Hepatocyte (in vitro differentiated cells): Measurements from ENCODE around the gene TK2. TPM values are rescaled to one million over a fixed set of nuclear protein-coding genes. Genes with fewer than 3 reads are reported as not detected.
"Not testable (repeated sequence)": the region's sequence is repeated elsewhere in the genome, so short reads cannot be mapped to it uniquely, and the experiment has no call there.

ENCODE experiments used
- DNase-seq: peaks from one replicate; pipeline ENCODE4 v3.0.0-alpha.2; 2016; ENCODE audit warnings: low spot score
- H2AFZ ChIP-seq: fragments of 200-600 bp; sonication (generic); 2 replicates; pipeline ENCODE4 v1.6.0; 2016; ENCODE audit warnings: antibody characterized with exemption, mild to moderate bottlenecking
- H3K27ac ChIP-seq: fragments of 200-600 bp; sonication (generic); 2 replicates; pipeline ENCODE4 v1.5.1; 2016; ENCODE audit warnings: mild to moderate bottlenecking
- H3K27me3 ChIP-seq: fragments of 200-600 bp; sonication (generic); 2 replicates; pipeline ENCODE4 v1.6.1; 2016
- H3K36me3 ChIP-seq: fragments of 200-600 bp; sonication (generic); replicated peaks from 2 replicates; pipeline ENCODE4 v1.5.1; 2016; ENCODE audit warnings: low read depth; ENCODE audit not compliant: insufficient read depth
- H3K4me1 ChIP-seq: fragments of 200-600 bp; sonication (generic); 2 replicates; pipeline ENCODE4 v1.5.1; 2016; ENCODE audit warnings: mild to moderate bottlenecking, moderate library complexity; ENCODE audit not compliant: insufficient read depth
- H3K4me2 ChIP-seq: fragments of 200-600 bp; sonication (generic); 2 replicates; pipeline ENCODE4 v1.6.0; 2016
- H3K4me3 ChIP-seq: fragments of 200-600 bp; sonication (generic); 2 replicates; pipeline ENCODE4 v1.5.1; 2016; ENCODE audit warnings: mild to moderate bottlenecking
- H3K79me2 ChIP-seq: fragments of 200-600 bp; sonication (generic); 2 replicates; pipeline ENCODE4 v1.6.0; 2017; ENCODE audit warnings: mild to moderate bottlenecking
- H3K9me2 ChIP-seq: fragments of 200-600 bp; sonication (generic); replicated peaks from 2 replicates; pipeline ENCODE4 v1.6.0; 2017; ENCODE audit warnings: mild to moderate bottlenecking; ENCODE audit not compliant: insufficient read depth
- H3K9me3 ChIP-seq: fragments of 200-600 bp; sonication (generic); 2 replicates; pipeline ENCODE4 v1.5.1; 2016; ENCODE audit warnings: low read depth, mild to moderate bottlenecking
- H4K20me1 ChIP-seq: fragments of 200-600 bp; sonication (generic); 2 replicates; pipeline ENCODE4 v1.6.0; 2016; ENCODE audit warnings: mild to moderate bottlenecking; ENCODE audit not compliant: insufficient read depth, poor library complexity, severe bottlenecking
- CTCF ChIP-seq: fragments of 200-600 bp; sonication (generic); IDR thresholded peaks from 2 replicates; pipeline ENCODE4 v1.5.1; 2016; ENCODE audit warnings: antibody characterized with exemption, mild to moderate bottlenecking; ENCODE audit not compliant: poor library complexity
- EZH2 ChIP-seq: fragments of 200-600 bp; sonication (generic); IDR thresholded peaks from 2 replicates; pipeline ENCODE4 v1.6.1; 2016; ENCODE audit warnings: antibody characterized with exemption, mild to moderate bottlenecking, borderline replicate concordance
- EZH2phosphoT487 ChIP-seq: fragments of 200-600 bp; sonication (generic); IDR thresholded peaks from one replicate; pipeline ENCODE4 v1.6.1; 2018; ENCODE audit warnings: antibody characterized with exemption, mild to moderate bottlenecking, low read depth, moderate library complexity; ENCODE audit not compliant: unreplicated experiment, severe bottlenecking
- WGBS: methylation state at CpG from one replicate; pipeline ENCODE4 v1.1.6; 2016; ENCODE audit warnings: low lambda C conversion rate; ENCODE audit errors: missing lambda C conversion rate; 5-methylcytosine and 5-hydroxymethylcytosine counted together
- polyA plus RNA-seq: library from polyadenylated mRNA; unstranded; fragments of >200 nt; fragmentation: Nextera tagmentation; extraction: Ambion mirVana; gene quantifications from 2 replicates; pipeline ENCODE4 v1.2.1, GENCODE V29; 2016
- total RNA-seq: library from RNA; depleted of rRNA; stranded (reverse); fragments of >200 nt; gene quantifications from 2 replicates; pipeline ENCODE4 v1.2.3, GENCODE V29; 2014

Gene TK2
- total and polyA plus RNA-seq, 2 experiments from 2014 or later = 10.1 to 14.3 TPM

GRCh38 chr16:66569131-66569530 lies 19.2 kb upstream of the TK2 start:
- Histone ChIP-seq H2AFZ (no peak overlapping the region), H3K4me2 (no peak overlapping the region), H3K4me3 (no peak overlapping the region), H3K27ac (no peak overlapping the region), H3K36me3 (no peaks in the 10 kb centered on the region), H3K4me1 (peaks cover 7% of the 10 kb centered on the region), H3K27me3 (no peaks in the 10 kb centered on the region), H3K79me2 (no peaks in the 10 kb centered on the region), H4K20me1 (no peaks in the 10 kb centered on the region), H3K9me2 (no peaks in the 10 kb centered on the region), H3K9me3 (no peaks in the 10 kb centered on the region)
- no peak for DNase-seq
- TF ChIP-seq EZH2 (no peak), CTCF (no peak), EZH2phosphoT487 (no peak)
- WGBS = 88% methylated on average over 1 of the region's 1 CpG

GRCh38 chr16:66568355-66568754 lies 18.4 kb upstream of the TK2 start:
- no peaks in the 10 kb centered on the region for H3K36me3 ChIP-seq
- H3K4me3 ChIP-seq = no peak overlapping the region
- H3K79me2 ChIP-seq = no peaks in the 10 kb centered on the region
- H3K4me1 ChIP-seq = peaks cover 7% of the 10 kb centered on the region
- H2AFZ ChIP-seq = no peak overlapping the region
- H4K20me1 ChIP-seq = no peaks in the 10 kb centered on the region
- no peaks in the 10 kb centered on the region for H3K9me2 ChIP-seq
- DNase-seq = no peak
- WGBS = 100% methylated on average over 2 of the region's 2 CpGs
- no peak overlapping the region for H3K27ac ChIP-seq
- H3K9me3 ChIP-seq = no peaks in the 10 kb centered on the region
- TF ChIP-seq CTCF (no peak), EZH2phosphoT487 (no peak), EZH2 (no peak)
- no peak overlapping the region for H3K4me2 ChIP-seq
- no peaks in the 10 kb centered on the region for H3K27me3 ChIP-seq

GRCh38 chr16:66567270-66567669 lies 17.3 kb upstream of the TK2 start:
- H3K4me3 ChIP-seq, H3K4me2 ChIP-seq, H4K20me1 ChIP-seq, H3K27ac ChIP-seq, H3K36me3 ChIP-seq, H3K9me3 ChIP-seq, H3K9me2 ChIP-seq, H2AFZ ChIP-seq, H3K79me2 ChIP-seq, H3K27me3 ChIP-seq, DNase-seq, H3K4me1 ChIP-seq: not testable (repeated sequence)
- 96% methylated on average over 3 of the region's 3 CpGs for WGBS

- no peaks in the 10 kb centered on the region for H3K36me3 ChIP-seq
- no peak within 1 kb of the TSS for H3K27ac ChIP-seq
- WGBS = 97% methylated on average over 52 of the region's 54 CpGs
- no peak within 1 kb of the TSS for H3K4me3 ChIP-seq
- H2AFZ ChIP-seq = no peak within 1 kb of the TSS
- no peaks in the 10 kb centered on the region for H3K79me2 ChIP-seq
- no peaks in the 10 kb centered on the region for H4K20me1 ChIP-seq
- H3K9me2 ChIP-seq = no peaks in the 10 kb centered on the region
- no peak for DNase-seq
- H3K4me1 ChIP-seq = peaks cover 7% of the 10 kb centered on the region
- H3K27me3 ChIP-seq = no peaks in the 10 kb centered on the region
- no peaks in the 10 kb centered on the region for H3K9me3 ChIP-seq
- no peak within 1 kb of the TSS for H3K4me2 ChIP-seq
- TF ChIP-seq CTCF (no peak), EZH2 (no peak), EZH2phosphoT487 (no peak)
These were observed 16.4 kb upstream of the TK2 start, which contains the start of gene CMTM1 for GRCh38 chr16:66566051-66566901. Gene CMTM1, plus strand, starts transcription at chr16:66566439. Its CDS starts 75 bp downstream, at chr16:66566514.
